Esophagus muscularis mucosa (tissue), 4 donors: Measurements from ENCODE around the gene GATC. TPM values are rescaled to one million over a fixed set of nuclear protein-coding genes. Genes with fewer than 3 reads are reported as not detected.
A peak's percentile ranks its signal among the peaks of the same experiment; 100 is the strongest.

Source experiments
- DNase-seq: peaks from one replicate; pipeline ENCODE4 v3.0.0-alpha.2; 2017; ENCODE audit errors: extremely low spot score
- H3K27ac ChIP-seq, 4 donors: fragments of 200-600 bp; sonication (generic); replicated peaks in 1 of 4; 1 replicate in 3 of 4; 2 replicates in 1 of 4; pipeline ENCODE4 v1.5.1; 2016 to 2019; ENCODE audit warnings: mild to moderate bottlenecking in 1 of 4
- H3K27me3 ChIP-seq, 4 donors: fragments of 200-600 bp; sonication (generic); one replicate each; pipeline versions ENCODE4 v1.5.1 to v1.6.0; 2016 to 2019
- H3K36me3 ChIP-seq, 4 donors: fragments of 200-600 bp; sonication (generic); one replicate each; pipeline ENCODE4 v1.5.1; 2016 to 2019
- H3K4me1 ChIP-seq, 4 donors: fragments of 200-600 bp; sonication (generic); one replicate each; pipeline ENCODE4 v1.5.1; 2016 to 2019
- H3K4me3 ChIP-seq, 4 donors: fragments of 200-600 bp; sonication (generic); 1 replicate in 2 of 4; 2 replicates in 2 of 4; pipeline ENCODE4 v1.5.1; 2016 to 2019; ENCODE audit warnings: mild to moderate bottlenecking in 4 of 4, moderate library complexity in 1 of 4
- H3K9me3 ChIP-seq, 4 donors: fragments of 200-600 bp; sonication (generic); 1 replicate in 3 of 4; 2 replicates in 1 of 4; pipeline ENCODE4 v1.5.1; 2016 to 2019
- CTCF ChIP-seq, 3 experiments: fragments of 200-600 bp in 2 of 3; fragments of 450-650 bp in 1 of 3; sonication (generic) in 2 of 3; IDR thresholded peaks; one replicate each; pipeline ENCODE4 v1.5.1; 2017 to 2019; ENCODE audit warnings: antibody characterized with exemption in 3 of 3, mild to moderate bottlenecking in 2 of 3, moderate library complexity in 1 of 3
- EP300 ChIP-seq: sonication (generic); formaldehyde crosslinking; IDR thresholded peaks from one replicate; pipeline ENCODE4 v1.6.1; 2017; ENCODE audit warnings: antibody characterized with exemption
- POLR2A ChIP-seq: fragments of 450-650 bp; IDR thresholded peaks from one replicate; pipeline ENCODE4 v1.6.1; 2017; ENCODE audit warnings: antibody characterized with exemption, moderate library complexity, mild to moderate bottlenecking, low read depth
- POLR2AphosphoS5 ChIP-seq, 2 donors: sonication (generic); formaldehyde crosslinking; IDR thresholded peaks; one replicate each; pipeline ENCODE4 v1.6.1; 2017; ENCODE audit warnings: antibody characterized with exemption in 2 of 2
- WGBS: methylation state at CpG from one replicate; pipeline ENCODE4 v1.1.5; 2018; 5-methylcytosine and 5-hydroxymethylcytosine counted together
- intact Hi-C: fragments of 100-400 bp; cut with DNase I; formaldehyde crosslinking; loops from one replicate; pipeline ENCODE4 v1.15.1; 2023
- total RNA-seq, 4 donors: library from RNA; depleted of rRNA; stranded (reverse); fragments of >200 nt; gene quantifications; one replicate each; pipeline versions ENCODE4 v1.1.0 to v1.2.1, GENCODE V29; 2016

The GATC gene
- total RNA-seq, 4 donors from 2014 or later, result 18.5 to 24.0 (median 20.2) TPM

- no peak for DNase-seq
- no peak for TF ChIP-seq POLR2A
- no peak for TF ChIP-seq EP300
- no peak for TF ChIP-seq POLR2AphosphoS5 (IDR thresholded peaks at IDR 0.05)
- no peak for TF ChIP-seq CTCF (IDR thresholded peaks at IDR 0.05)
- peaks cover 0 to 10% (median 4%) of the 10 kb centered on the region in 4 donors for H3K36me3 ChIP-seq
- no peaks in the 10 kb centered on the region for H3K9me3 ChIP-seq
- H3K27ac ChIP-seq, result peak overlapping the region in 1 of 4 donors; percentile 43
- peaks cover 0 to 15% (median 1%) of the 10 kb centered on the region in 4 donors for H3K4me1 ChIP-seq
- H3K27me3 ChIP-seq, result no peaks in the 10 kb centered on the region
- H3K4me3 ChIP-seq, result no peak overlapping the region
- WGBS, result 75% methylated on average over 4 of the region's 4 CpGs
- intact Hi-C loops, result no loop called here
Observed at GRCh38 chr12:120489018-120489417, 42.8 kb downstream of the GATC start.

GRCh38 chr12:120490325-120490724 lies 44.1 kb downstream of the GATC start:
- H3K27me3 ChIP-seq, result no peaks in the 10 kb centered on the region
- 94% methylated on average over 5 of the region's 5 CpGs for WGBS
- no peak overlapping the region for H3K27ac ChIP-seq
- H3K4me3 ChIP-seq, result no peak overlapping the region
- DNase-seq, result no peak
- TF ChIP-seq CTCF (IDR thresholded peaks at IDR 0.05) (no peak), EP300 (no peak), POLR2AphosphoS5 (IDR thresholded peaks at IDR 0.05) (no peak), POLR2A (no peak)
- intact Hi-C loops, result no loop called here
- H3K4me1 ChIP-seq, result peaks cover 4 to 21% (median 8%) of the 10 kb centered on the region in 4 donors
- H3K36me3 ChIP-seq, result peaks cover 0 to 10% (median 4%) of the 10 kb centered on the region in 4 donors
- H3K9me3 ChIP-seq, result no peaks in the 10 kb centered on the region

DNA sequence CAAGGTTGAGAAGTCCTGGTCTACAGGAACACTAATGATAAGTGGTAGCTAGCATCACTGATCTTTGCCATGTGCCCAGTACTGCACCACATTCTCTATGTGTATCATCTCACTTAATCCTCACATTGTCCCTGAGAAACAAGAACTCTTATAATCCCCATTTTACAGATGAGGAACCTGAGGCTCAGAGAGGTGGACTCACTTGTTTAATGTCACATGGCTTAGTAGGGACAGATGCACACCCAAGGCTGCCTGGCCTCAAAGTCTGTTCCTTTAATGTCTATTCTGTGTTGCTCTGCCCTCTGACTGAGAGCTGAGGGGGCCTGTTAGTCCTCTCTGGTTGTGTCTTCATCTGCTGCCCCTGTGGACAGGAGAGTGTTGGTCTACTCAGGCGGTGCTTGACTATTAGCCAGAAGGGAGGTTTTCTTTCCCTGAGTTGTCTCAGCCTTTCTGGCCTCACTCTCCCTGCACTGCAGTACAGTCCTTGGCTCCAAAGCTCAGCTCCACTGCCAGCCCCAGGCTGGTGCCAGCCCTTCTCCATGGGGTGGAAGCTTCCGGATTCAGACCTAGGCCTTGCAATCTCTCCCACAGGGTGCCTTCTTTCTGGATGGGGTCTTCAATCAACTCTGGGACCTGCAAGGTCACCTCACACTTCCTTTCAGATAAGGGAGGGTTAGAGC lies 44.7 kb downstream of the GATC start:
- DNase-seq, result no peak
- H3K4me3 ChIP-seq, result no peak overlapping the region
- intact Hi-C loops, result no loop called here

GRCh38 chr12:120495186-120495730 lies 49.0 kb downstream of the GATC start:
- Histone ChIP-seq H3K27ac (peak overlapping the region; percentile 88 to 94 (median 91)), H3K4me3 (peak overlapping the region; percentile 78 to 96 (median 88)), H3K27me3 (no peaks in the 10 kb centered on the region), H3K9me3 (no peaks in the 10 kb centered on the region), H3K36me3 (peaks cover 0 to 34% (median 24%) of the 10 kb centered on the region in 4 donors), H3K4me1 (peaks cover 21 to 36% (median 30%) of the 10 kb centered on the region in 4 donors)
- no peak for TF ChIP-seq EP300
- no peak for TF ChIP-seq POLR2AphosphoS5 (IDR thresholded peaks at IDR 0.05)
- TF ChIP-seq POLR2A, result no peak
- TF ChIP-seq CTCF (IDR thresholded peaks at IDR 0.05), result no peak
- 38% methylated on average over 11 of the region's 17 CpGs for WGBS
- no peak for DNase-seq
- intact Hi-C loops, result no loop called here

More for the DNA sequence above, 44.7 kb downstream of the GATC start:
- Histone ChIP-seq H3K27me3 (no peaks in the 10 kb centered on the region), H3K27ac (no peak overlapping the region), H3K4me1 (peaks cover 5 to 24% (median 11%) of the 10 kb centered on the region in 4 donors), H3K9me3 (no peaks in the 10 kb centered on the region), H3K36me3 (peaks cover 0 to 10% (median 4%) of the 10 kb centered on the region in 4 donors)
- TF ChIP-seq CTCF (IDR thresholded peaks at IDR 0.05) (no peak), POLR2A (no peak), POLR2AphosphoS5 (IDR thresholded peaks at IDR 0.05) (no peak), EP300 (no peak)
- WGBS, result 92% methylated on average over 2 of the region's 2 CpGs
